GM19324 (cell line): ENCODE measurements around the gene ITGA7.

Experiments used
- ATAC-seq: cut with Tn5 transposase; IDR thresholded peaks from one replicate; pipeline ENCODE4 v1.9.1; 2021; ENCODE audit warnings: mild to moderate bottlenecking, moderate library complexity; ENCODE audit not compliant: unreplicated experiment, low FRiP score

The ITGA7 gene

GRCh38 chr12:55707841-55708694 is at the start of gene ITGA7:
Gene ITGA7 (minus strand): TSS chr12:55707904. CDS start chr12:55707682, 222 bp downstream.
- no peak for ATAC-seq

- no peak for ATAC-seq
Observed at GRCh38 chr12:55755246-55755645, 47.5 kb upstream of the ITGA7 start.

- ATAC-seq = no peak
Observed at GRCh38 chr12:55748230-55748993, 40.7 kb upstream of the ITGA7 start.

- no peak for ATAC-seq
Observed at GRCh38 chr12:55746913-55747231, 39.2 kb upstream of the ITGA7 start.

- ATAC-seq = no peak
Observed at GRCh38 chr12:55746174-55746912, 38.6 kb upstream of the ITGA7 start.

GRCh38 chr12:55745361-55746173 is 37.9 kb upstream of the ITGA7 start:
- ATAC-seq = no peak

- no peak for ATAC-seq
Observed at GRCh38 chr12:55744340-55745030, 36.8 kb upstream of the ITGA7 start.

GRCh38 chr12:55743406-55744339 is 36.0 kb upstream of the ITGA7 start:
- ATAC-seq = peak; percentile 44

- ATAC-seq = peak; percentile 39
Observed at GRCh38 chr12:55742719-55743405, 35.2 kb upstream of the ITGA7 start, which contains the start of gene GDF11. Gene GDF11 (plus strand): TSS chr12:55743122. CDS start chr12:55743317, 195 bp downstream.

GRCh38 chr12:55741931-55742680 is 34.4 kb upstream of the ITGA7 start:
- no peak for ATAC-seq

GRCh38 chr12:55739025-55739378 is 31.3 kb upstream of the ITGA7 start:
- ATAC-seq = no peak

GRCh38 chr12:55738123-55739024 is 30.7 kb upstream of the ITGA7 start:
- ATAC-seq = peak; percentile 91

- no peak for ATAC-seq
Observed at GRCh38 chr12:55737581-55738122, 29.9 kb upstream of the ITGA7 start.

- ATAC-seq = peak; percentile 39
Observed at GRCh38 chr12:55736780-55737580, 29.3 kb upstream of the ITGA7 start.

- ATAC-seq = no peak
Observed at GRCh38 chr12:55736076-55736475, 28.4 kb upstream of the ITGA7 start.
